DOHH2 (cell line): ENCODE measurements around the gene GIGYF2.

Experiments
- EZH2phosphoT487 ChIP-seq: fragments of 200-600 bp; sonication (generic); IDR thresholded peaks from 2 replicates; pipeline ENCODE4 v1.6.1; 2017; ENCODE audit warnings: borderline replicate concordance, mild to moderate bottlenecking, antibody characterized with exemption, low read length, moderate library complexity, mixed read lengths
- TF ChIP-seq, protein P1 (sequence below): fragments of 200-600 bp; sonication (generic); IDR thresholded peaks from one replicate; pipeline ENCODE4 v1.5.1; 2014; ENCODE audit warnings: antibody characterized with exemption, mild to moderate bottlenecking, low read depth, low read length; ENCODE audit not compliant: poor library complexity, severe bottlenecking

DNA sequence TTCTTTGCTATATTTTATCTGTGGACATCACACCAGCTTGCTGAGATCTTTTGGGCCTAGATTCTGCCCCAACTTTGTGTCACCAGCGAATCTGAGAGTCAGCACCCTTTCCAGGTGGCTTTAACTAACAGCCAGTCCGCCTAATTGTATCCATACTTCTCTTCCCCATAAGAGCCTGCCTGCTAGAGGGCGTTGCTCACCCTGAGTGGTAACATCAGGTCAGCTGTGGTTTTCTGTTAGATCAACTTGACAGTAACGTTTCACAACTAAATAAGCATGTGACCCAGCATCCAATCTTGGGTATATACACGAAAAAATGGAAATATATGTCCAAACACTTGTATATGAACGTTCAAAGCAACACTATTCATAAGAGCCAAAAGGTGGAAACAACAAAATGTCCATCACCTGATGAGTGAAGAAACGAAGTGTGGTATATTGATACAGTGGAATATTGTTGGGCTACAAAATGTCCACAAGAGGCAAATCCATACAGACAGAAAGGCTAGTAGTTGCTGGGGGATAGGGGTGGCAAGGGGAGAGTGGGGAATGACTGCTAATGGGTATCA is 38.8 kb upstream of the GIGYF2 start:
- no peak for TF ChIP-seq EZH2phosphoT487
- TF ChIP-seq, protein P1, sequence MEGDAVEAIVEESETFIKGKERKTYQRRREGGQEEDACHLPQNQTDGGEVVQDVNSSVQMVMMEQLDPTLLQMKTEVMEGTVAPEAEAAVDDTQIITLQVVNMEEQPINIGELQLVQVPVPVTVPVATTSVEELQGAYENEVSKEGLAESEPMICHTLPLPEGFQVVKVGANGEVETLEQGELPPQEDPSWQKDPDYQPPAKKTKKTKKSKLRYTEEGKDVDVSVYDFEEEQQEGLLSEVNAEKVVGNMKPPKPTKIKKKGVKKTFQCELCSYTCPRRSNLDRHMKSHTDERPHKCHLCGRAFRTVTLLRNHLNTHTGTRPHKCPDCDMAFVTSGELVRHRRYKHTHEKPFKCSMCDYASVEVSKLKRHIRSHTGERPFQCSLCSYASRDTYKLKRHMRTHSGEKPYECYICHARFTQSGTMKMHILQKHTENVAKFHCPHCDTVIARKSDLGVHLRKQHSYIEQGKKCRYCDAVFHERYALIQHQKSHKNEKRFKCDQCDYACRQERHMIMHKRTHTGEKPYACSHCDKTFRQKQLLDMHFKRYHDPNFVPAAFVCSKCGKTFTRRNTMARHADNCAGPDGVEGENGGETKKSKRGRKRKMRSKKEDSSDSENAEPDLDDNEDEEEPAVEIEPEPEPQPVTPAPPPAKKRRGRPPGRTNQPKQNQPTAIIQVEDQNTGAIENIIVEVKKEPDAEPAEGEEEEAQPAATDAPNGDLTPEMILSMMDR = peak; percentile 42
